GM12878 (cell line): ENCODE measurements around the gene TUBGCP3.

ENCODE experiments used
- CHD1 ChIP-seq: IDR thresholded peaks from 2 replicates; pipeline ENCODE4 v1.6.1; 2012; ENCODE audit warnings: low read depth, low read length, improper control_type of control experiment
- CREB1 ChIP-seq: IDR thresholded peaks from 2 replicates; pipeline ENCODE4 v1.6.1; 2012; ENCODE audit warnings: low read depth, mild to moderate bottlenecking, inconsistent platforms
- HDAC2 ChIP-seq: fragments of 200-600 bp; sonication (generic); IDR thresholded peaks from 2 replicates; pipeline ENCODE4 v1.6.1; 2017
- NFXL1 ChIP-seq: fragments of 450-650 bp; IDR thresholded peaks from 2 replicates; pipeline ENCODE4 v1.6.1; 2017; ENCODE audit warnings: antibody characterized with exemption, mild to moderate bottlenecking, borderline replicate concordance
- NR2C2 ChIP-seq: IDR thresholded peaks from 2 replicates; pipeline ENCODE4 v1.6.1; 2011; ENCODE audit warnings: borderline replicate concordance, low read depth; ENCODE audit not compliant: control insufficient read depth, insufficient read length
- POLR2A ChIP-seq: IDR thresholded peaks from 2 replicates; pipeline ENCODE4 v1.6.1; 2011; ENCODE audit warnings: low read depth, mild to moderate bottlenecking, low read length
- POLR2AphosphoS5 ChIP-seq: IDR thresholded peaks from 2 replicates; pipeline ENCODE4 v1.6.1; 2011; ENCODE audit warnings: mild to moderate bottlenecking, low read length, inconsistent platforms
- REST ChIP-seq: IDR thresholded peaks from 2 replicates; pipeline ENCODE4 v1.6.1; 2012; ENCODE audit warnings: mild to moderate bottlenecking, low read depth, low read length
- TARDBP ChIP-seq: IDR thresholded peaks from 2 replicates; pipeline ENCODE4 v1.6.1; 2016; ENCODE audit warnings: borderline replicate concordance
- TCF7 ChIP-seq: IDR thresholded peaks from 2 replicates; pipeline ENCODE4 v1.6.1; 2014; ENCODE audit warnings: antibody characterized with exemption, borderline replicate concordance
- WRNIP1 ChIP-seq: IDR thresholded peaks from 2 replicates; pipeline ENCODE4 v1.6.1; 2011; ENCODE audit warnings: low read depth, low read length, improper control_type of control experiment, borderline replicate concordance
- YBX1 ChIP-seq: fragments of 450-650 bp; IDR thresholded peaks from 2 replicates; pipeline ENCODE4 v1.6.1; 2016; ENCODE audit warnings: antibody characterized with exemption
- ZNF274 ChIP-seq: IDR thresholded peaks from one replicate; pipeline ENCODE4 v1.8.0; 2011; ENCODE audit not compliant: insufficient read length, insufficient read depth
- TF ChIP-seq, protein P1 (sequence below), 3 experiments: IDR thresholded peaks in 2 of 3; conservative IDR thresholded peaks in 1 of 3; 2 replicates each; pipeline ENCODE4 v1.5.1; 2011; ENCODE audit warnings: low read depth in 3 of 3, low read length in 3 of 3, mild to moderate bottlenecking in 3 of 3, control low read depth in 2 of 3, moderate library complexity in 2 of 3, inconsistent platforms in 1 of 3, mixed read lengths in 1 of 3; ENCODE audit not compliant: control insufficient read depth in 2 of 3, insufficient read depth in 1 of 3; ENCODE audit errors: extremely low read depth in 1 of 3

- TF ChIP-seq, protein P1, sequence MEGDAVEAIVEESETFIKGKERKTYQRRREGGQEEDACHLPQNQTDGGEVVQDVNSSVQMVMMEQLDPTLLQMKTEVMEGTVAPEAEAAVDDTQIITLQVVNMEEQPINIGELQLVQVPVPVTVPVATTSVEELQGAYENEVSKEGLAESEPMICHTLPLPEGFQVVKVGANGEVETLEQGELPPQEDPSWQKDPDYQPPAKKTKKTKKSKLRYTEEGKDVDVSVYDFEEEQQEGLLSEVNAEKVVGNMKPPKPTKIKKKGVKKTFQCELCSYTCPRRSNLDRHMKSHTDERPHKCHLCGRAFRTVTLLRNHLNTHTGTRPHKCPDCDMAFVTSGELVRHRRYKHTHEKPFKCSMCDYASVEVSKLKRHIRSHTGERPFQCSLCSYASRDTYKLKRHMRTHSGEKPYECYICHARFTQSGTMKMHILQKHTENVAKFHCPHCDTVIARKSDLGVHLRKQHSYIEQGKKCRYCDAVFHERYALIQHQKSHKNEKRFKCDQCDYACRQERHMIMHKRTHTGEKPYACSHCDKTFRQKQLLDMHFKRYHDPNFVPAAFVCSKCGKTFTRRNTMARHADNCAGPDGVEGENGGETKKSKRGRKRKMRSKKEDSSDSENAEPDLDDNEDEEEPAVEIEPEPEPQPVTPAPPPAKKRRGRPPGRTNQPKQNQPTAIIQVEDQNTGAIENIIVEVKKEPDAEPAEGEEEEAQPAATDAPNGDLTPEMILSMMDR (IDR thresholded peaks at IDR 0.05 in 2 of 3, conservative IDR thresholded peaks at IDR 0.05 in 1 of 3; ENCODE audit: control insufficient read depth in 2 of 3, extremely low read depth in 1 of 3, insufficient read depth in 1 of 3, low read depth in 3 of 3, low read length in 3 of 3), result no peak
- TF ChIP-seq NFXL1, result no peak
- TF ChIP-seq NR2C2, result no peak
- no peak for TF ChIP-seq ZNF274
- TF ChIP-seq REST, result no peak
- TF ChIP-seq POLR2AphosphoS5, result no peak
- no peak for TF ChIP-seq CREB1
- no peak for TF ChIP-seq HDAC2
- TF ChIP-seq TCF7, result no peak
- TF ChIP-seq POLR2A, result no peak
- no peak for TF ChIP-seq TARDBP
- no peak for TF ChIP-seq CHD1
- TF ChIP-seq WRNIP1, result no peak
- TF ChIP-seq YBX1, result no peak
These were observed 143.2 kb downstream of the TUBGCP3 start for GRCh38 chr13:112444416-112445399.
